GM12801 (cell line): ENCODE measurements around the gene EMC9.
A peak's percentile ranks its signal among the peaks of the same experiment; 100 is the strongest.

Experiments used
- CTCF ChIP-seq: IDR thresholded peaks from one replicate; pipeline ENCODE4 v1.5.1; 2011; ENCODE audit warnings: control low read depth; ENCODE audit not compliant: insufficient read length; ENCODE audit errors: extremely low read depth

The EMC9 gene

GRCh38 chr14:24171422-24172260, 30.2 kb upstream of the EMC9 start, which contains the start of gene REC8:
REC8 (plus strand) TSS chr14:24172080; CDS start chr14:24172553, 473 bp downstream.
- no peak for TF ChIP-seq CTCF

- TF ChIP-seq CTCF: no peak
These were observed 26.2 kb upstream of the EMC9 start for GRCh38 chr14:24167469-24168114.

- TF ChIP-seq CTCF: no peak
These were observed 24.4 kb upstream of the EMC9 start for GRCh38 chr14:24165785-24166184.

- TF ChIP-seq CTCF: no peak
These were observed 23.2 kb upstream of the EMC9 start for GRCh38 chr14:24164518-24164991.

- no peak for TF ChIP-seq CTCF
These were observed 20.7 kb upstream of the EMC9 start for GRCh38 chr14:24162093-24162492.

- peak; percentile 65 for TF ChIP-seq CTCF
These were observed 19.7 kb upstream of the EMC9 start, which contains the start of gene IRF9 for GRCh38 chr14:24160850-24161804. IRF9 (plus strand) TSS chr14:24161265; CDS start chr14:24162145, 880 bp downstream.

GRCh38 chr14:24160499-24160849, 19.1 kb upstream of the EMC9 start:
- no peak for TF ChIP-seq CTCF
